Panc1 (cell line): ENCODE measurements around the gene ASCC1. TPM values are rescaled to one million over a fixed set of nuclear protein-coding genes. Genes with fewer than 3 reads are reported as not detected.

Experiments used
- ATAC-seq: fragments of 200-7000 bp; cut with Tn5 transposase; 2 replicates; pipeline ENCODE4 v1.9.1; 2020; ENCODE audit warnings: mild to moderate bottlenecking, moderate library complexity
- BruUV-seq: library from RNA; stranded (reverse); fragments of 400-500 nt; replicated peaks from 2 replicates; lab custom pipeline; 2021; lab: Mats Ljungman, UMichigan
- CTCF ChIA-PET: fragments of 300-600 bp; sonication (Branson Sonifier 250); formaldehyde crosslinking; loops from one replicate; lab custom pipeline; 2022; ENCODE audit warnings: antibody characterized with exemption; lab: Charles Lee
- POLR2A ChIA-PET: fragments of 300-600 bp; sonication (Branson Sonifier 250); formaldehyde crosslinking; loops from one replicate; lab custom pipeline; 2022; ENCODE audit warnings: antibody characterized with exemption; lab: Charles Lee
- DNase-seq: peaks from one replicate; pipeline ENCODE4 v3.0.0-alpha.2; 2010; ENCODE audit warnings: low read depth, low spot score
- H3K27ac ChIP-seq: 2 replicates; pipeline ENCODE4 v1.5.1; 2011; ENCODE audit warnings: mild to moderate bottlenecking, low read length, inconsistent platforms
- H3K27me3 ChIP-seq: fragments of 200-500 bp; sonication (Bioruptor generic); 2 replicates; pipeline ENCODE4 v1.6.0; 2014; ENCODE audit warnings: low read length, inconsistent platforms; ENCODE audit not compliant: control insufficient read depth, insufficient read depth
- H3K36me3 ChIP-seq: fragments of 200-500 bp; sonication (Bioruptor generic); 2 replicates; pipeline ENCODE4 v1.5.1; 2014; ENCODE audit warnings: inconsistent platforms, mild to moderate bottlenecking, low read length, moderate library complexity; ENCODE audit not compliant: control insufficient read depth, insufficient read depth
- H3K4me1 ChIP-seq: 2 replicates; pipeline ENCODE4 v1.5.1; 2011; ENCODE audit warnings: inconsistent platforms, mild to moderate bottlenecking, low read length, moderate library complexity; ENCODE audit not compliant: control insufficient read depth, insufficient read depth
- H3K4me3 ChIP-seq, 2 experiments: 2 replicates each; pipeline ENCODE4 v1.5.1; 2011 to 2012; ENCODE audit warnings: low read depth in 2 of 2, low read length in 2 of 2, mild to moderate bottlenecking in 2 of 2, inconsistent platforms in 1 of 2, moderate library complexity in 1 of 2
- H3K9me3 ChIP-seq: fragments of 200-500 bp; sonication (Bioruptor generic); 2 replicates; pipeline ENCODE4 v1.5.1; 2014; ENCODE audit warnings: low read depth, mild to moderate bottlenecking, inconsistent platforms, low read length, moderate library complexity; ENCODE audit not compliant: control insufficient read depth, insufficient read depth
- POLR2AphosphoS5 ChIP-seq: IDR thresholded peaks from 2 replicates; pipeline ENCODE4 v1.6.1; 2012; ENCODE audit warnings: mild to moderate bottlenecking, low read depth, low read length, moderate library complexity
- SIN3A ChIP-seq: IDR thresholded peaks from 2 replicates; pipeline ENCODE4 v1.6.1; 2012; ENCODE audit warnings: low read depth, mild to moderate bottlenecking, low read length, moderate library complexity, borderline replicate concordance; ENCODE audit not compliant: insufficient read depth
- TCF7L2 ChIP-seq: IDR thresholded peaks from 2 replicates; pipeline ENCODE4 v1.6.1; 2011; ENCODE audit warnings: mild to moderate bottlenecking, low read depth, low read length, inconsistent platforms
- in situ Hi-C: cut with HindIII; loops from 2 replicates; pipeline ENCODE4 v1.10.0; 2016; ENCODE audit warnings: low sequenced_read_pairs, low pct_unique_long_range_greater_than_20kb
- intact Hi-C: fragments of 100-400 bp; cut with micrococcal nuclease; formaldehyde crosslinking; loops from one replicate; pipeline ENCODE4 v1.10.0; 2022; ENCODE audit not compliant: unreplicated experiment
- total RNA-seq: library from RNA; stranded (reverse); gene quantifications from one replicate; pipeline ENCODE4 v1.2.1, GENCODE V29; 2021; ENCODE audit not compliant: unreplicated experiment
- TF ChIP-seq, protein P1 (sequence below), 2 experiments: IDR thresholded peaks; 2 replicates each; pipeline ENCODE4 v1.6.1; 2011 to 2012; ENCODE audit warnings: low read depth in 2 of 2, control low read depth in 1 of 2, low read length in 1 of 2, mild to moderate bottlenecking in 1 of 2, moderate library complexity in 1 of 2; ENCODE audit not compliant: insufficient read depth in 1 of 2
- TF ChIP-seq, protein P2 (sequence below): fragments of 450-650 bp; IDR thresholded peaks from 2 replicates; pipeline ENCODE4 v1.5.1; 2017; ENCODE audit warnings: mild to moderate bottlenecking

The ASCC1 gene
- total RNA-seq, 1 experiment from 2014 or later = 114 TPM

GRCh38 chr10:72164617-72165016 is 51.5 kb downstream of the ASCC1 start:
- Histone ChIP-seq H3K27me3 (no peaks in the 10 kb centered on the region), H3K9me3 (no peaks in the 10 kb centered on the region), H3K4me1 (peaks cover 33% of the 10 kb centered on the region), H3K27ac (peak overlapping the region; percentile 83; the same call in 1 of the 2 replicates), H3K4me3 (no peak overlapping the region), H3K36me3 (peaks cover 3% of the 10 kb centered on the region; the same call in 1 of the 2 replicates)
- no TSS peak for BruUV-seq
- DNase-seq (no peak), ATAC-seq (no peak)
- in situ Hi-C loops (no loop called here), intact Hi-C loops (no loop called here)
- POLR2A ChIA-PET = no interaction called here
- CTCF ChIA-PET = interaction anchor here (0.6 to 0.9 kb wide), 2 partner anchors 23 to 173 kb away, joined by 4 to 5 read pairs; no protein-coding TSS in a partner anchor
- no peak for TF ChIP-seq TCF7L2
- TF ChIP-seq, protein P1, sequence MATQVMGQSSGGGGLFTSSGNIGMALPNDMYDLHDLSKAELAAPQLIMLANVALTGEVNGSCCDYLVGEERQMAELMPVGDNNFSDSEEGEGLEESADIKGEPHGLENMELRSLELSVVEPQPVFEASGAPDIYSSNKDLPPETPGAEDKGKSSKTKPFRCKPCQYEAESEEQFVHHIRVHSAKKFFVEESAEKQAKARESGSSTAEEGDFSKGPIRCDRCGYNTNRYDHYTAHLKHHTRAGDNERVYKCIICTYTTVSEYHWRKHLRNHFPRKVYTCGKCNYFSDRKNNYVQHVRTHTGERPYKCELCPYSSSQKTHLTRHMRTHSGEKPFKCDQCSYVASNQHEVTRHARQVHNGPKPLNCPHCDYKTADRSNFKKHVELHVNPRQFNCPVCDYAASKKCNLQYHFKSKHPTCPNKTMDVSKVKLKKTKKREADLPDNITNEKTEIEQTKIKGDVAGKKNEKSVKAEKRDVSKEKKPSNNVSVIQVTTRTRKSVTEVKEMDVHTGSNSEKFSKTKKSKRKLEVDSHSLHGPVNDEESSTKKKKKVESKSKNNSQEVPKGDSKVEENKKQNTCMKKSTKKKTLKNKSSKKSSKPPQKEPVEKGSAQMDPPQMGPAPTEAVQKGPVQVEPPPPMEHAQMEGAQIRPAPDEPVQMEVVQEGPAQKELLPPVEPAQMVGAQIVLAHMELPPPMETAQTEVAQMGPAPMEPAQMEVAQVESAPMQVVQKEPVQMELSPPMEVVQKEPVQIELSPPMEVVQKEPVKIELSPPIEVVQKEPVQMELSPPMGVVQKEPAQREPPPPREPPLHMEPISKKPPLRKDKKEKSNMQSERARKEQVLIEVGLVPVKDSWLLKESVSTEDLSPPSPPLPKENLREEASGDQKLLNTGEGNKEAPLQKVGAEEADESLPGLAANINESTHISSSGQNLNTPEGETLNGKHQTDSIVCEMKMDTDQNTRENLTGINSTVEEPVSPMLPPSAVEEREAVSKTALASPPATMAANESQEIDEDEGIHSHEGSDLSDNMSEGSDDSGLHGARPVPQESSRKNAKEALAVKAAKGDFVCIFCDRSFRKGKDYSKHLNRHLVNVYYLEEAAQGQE (IDR thresholded peaks at IDR 0.05; ENCODE audit: insufficient read depth in 1 of 2, low read depth in 2 of 2, low read length in 1 of 2) = no peak
- TF ChIP-seq, protein P2, sequence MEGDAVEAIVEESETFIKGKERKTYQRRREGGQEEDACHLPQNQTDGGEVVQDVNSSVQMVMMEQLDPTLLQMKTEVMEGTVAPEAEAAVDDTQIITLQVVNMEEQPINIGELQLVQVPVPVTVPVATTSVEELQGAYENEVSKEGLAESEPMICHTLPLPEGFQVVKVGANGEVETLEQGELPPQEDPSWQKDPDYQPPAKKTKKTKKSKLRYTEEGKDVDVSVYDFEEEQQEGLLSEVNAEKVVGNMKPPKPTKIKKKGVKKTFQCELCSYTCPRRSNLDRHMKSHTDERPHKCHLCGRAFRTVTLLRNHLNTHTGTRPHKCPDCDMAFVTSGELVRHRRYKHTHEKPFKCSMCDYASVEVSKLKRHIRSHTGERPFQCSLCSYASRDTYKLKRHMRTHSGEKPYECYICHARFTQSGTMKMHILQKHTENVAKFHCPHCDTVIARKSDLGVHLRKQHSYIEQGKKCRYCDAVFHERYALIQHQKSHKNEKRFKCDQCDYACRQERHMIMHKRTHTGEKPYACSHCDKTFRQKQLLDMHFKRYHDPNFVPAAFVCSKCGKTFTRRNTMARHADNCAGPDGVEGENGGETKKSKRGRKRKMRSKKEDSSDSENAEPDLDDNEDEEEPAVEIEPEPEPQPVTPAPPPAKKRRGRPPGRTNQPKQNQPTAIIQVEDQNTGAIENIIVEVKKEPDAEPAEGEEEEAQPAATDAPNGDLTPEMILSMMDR = no peak
- TF ChIP-seq SIN3A = no peak
- TF ChIP-seq POLR2AphosphoS5 = no peak

DNA sequence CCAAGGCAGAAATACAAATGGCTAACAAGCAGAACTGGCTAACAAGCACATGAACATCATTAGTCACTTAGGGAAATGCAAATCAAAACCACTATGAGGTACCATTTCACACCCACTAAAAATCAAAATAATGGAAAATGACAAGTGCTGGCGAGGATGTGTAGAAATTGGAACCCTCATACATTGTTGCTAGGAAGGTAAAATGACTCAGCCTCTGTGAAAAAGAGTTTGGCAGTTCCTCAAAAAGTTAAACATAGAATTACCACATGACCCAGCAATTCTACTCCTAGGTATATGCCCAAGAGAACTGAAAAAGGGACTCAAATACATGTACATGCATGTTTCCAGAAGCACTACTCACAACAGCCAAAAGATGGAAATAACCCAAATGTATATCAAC is 53.1 kb downstream of the ASCC1 start:
- POLR2A ChIA-PET = no interaction called here
- no TSS peak for BruUV-seq
- in situ Hi-C loops = no loop called here
- peaks cover 24% of the 10 kb centered on the region for H3K4me1 ChIP-seq
- H3K27me3 ChIP-seq = no peaks in the 10 kb centered on the region
- no peaks in the 10 kb centered on the region for H3K9me3 ChIP-seq
- intact Hi-C loops = no loop called here
- H3K4me3 ChIP-seq = no peak overlapping the region
- DNase-seq (no peak), ATAC-seq (peak; percentile 67)
- TF ChIP-seq, protein P2 = no peak
- TF ChIP-seq TCF7L2 (no peak), POLR2AphosphoS5 (no peak), SIN3A (no peak)
- TF ChIP-seq, protein P1 (IDR thresholded peaks at IDR 0.05; ENCODE audit: insufficient read depth in 1 of 2, low read depth in 2 of 2, low read length in 1 of 2) = no peak
- peaks cover 10% of the 10 kb centered on the region for H3K36me3 ChIP-seq
- peak overlapping the region; percentile 65 for H3K27ac ChIP-seq
- CTCF ChIA-PET = no interaction called here
